HG03280 (cell line): ENCODE data around the gene MAST4.

Source experiments
- ATAC-seq: cut with Tn5 transposase; IDR thresholded peaks from one replicate; pipeline ENCODE4 v1.9.1; 2021; ENCODE audit warnings: mild to moderate bottlenecking, moderate library complexity; ENCODE audit not compliant: unreplicated experiment

The MAST4 gene

GRCh38 chr5:67030289-67031056, 434.3 kb downstream of the MAST4 start:
- ATAC-seq, result no peak

- no peak for ATAC-seq
Observed at GRCh38 chr5:67031057-67031443, 434.9 kb downstream of the MAST4 start.

- ATAC-seq, result no peak
Observed at GRCh38 chr5:67031692-67032091, 435.5 kb downstream of the MAST4 start.

GRCh38 chr5:67032921-67033664, 436.9 kb downstream of the MAST4 start:
- no peak for ATAC-seq

GRCh38 chr5:67033880-67034651, 437.9 kb downstream of the MAST4 start:
- ATAC-seq, result no peak

- ATAC-seq, result no peak
Observed at GRCh38 chr5:67035098-67035740, 439.0 kb downstream of the MAST4 start.

GRCh38 chr5:67037171-67037570, 441.0 kb downstream of the MAST4 start:
- ATAC-seq, result no peak

GRCh38 chr5:67038817-67039603, 442.8 kb downstream of the MAST4 start:
- no peak for ATAC-seq

GRCh38 chr5:67042176-67043003, 446.2 kb downstream of the MAST4 start:
- no peak for ATAC-seq

- no peak for ATAC-seq
Observed at GRCh38 chr5:67043796-67044511, 447.8 kb downstream of the MAST4 start.

- ATAC-seq, result no peak
Observed at GRCh38 chr5:67045816-67046740, 449.9 kb downstream of the MAST4 start.

GRCh38 chr5:67047160-67047559, 451.0 kb downstream of the MAST4 start:
- ATAC-seq, result no peak

GRCh38 chr5:67047616-67048015, 451.4 kb downstream of the MAST4 start:
- ATAC-seq, result no peak

GRCh38 chr5:67050125-67050524, 453.9 kb downstream of the MAST4 start:
- ATAC-seq, result no peak

- no peak for ATAC-seq
Observed at GRCh38 chr5:67050635-67051034, 454.4 kb downstream of the MAST4 start.

GRCh38 chr5:67051164-67051563, 455.0 kb downstream of the MAST4 start:
- ATAC-seq, result no peak

GRCh38 chr5:67052034-67052433, 455.8 kb downstream of the MAST4 start:
- no peak for ATAC-seq

- ATAC-seq, result no peak
Observed at GRCh38 chr5:67053229-67053628, 457.0 kb downstream of the MAST4 start.
